GM12875 (cell line): ENCODE measurements around the gene DHX8.

ENCODE experiments used
- H3K4me3 ChIP-seq: one replicate; pipeline ENCODE4 v1.5.1; 2011; ENCODE audit warnings: low read depth, low read length, control low read depth
- CTCF ChIP-seq: IDR thresholded peaks from 2 replicates; pipeline ENCODE4 v1.5.1; 2011; ENCODE audit warnings: low read depth, mild to moderate bottlenecking, control low read depth, inconsistent platforms, low read length, moderate library complexity, borderline replicate concordance; ENCODE audit not compliant: insufficient read depth

The DHX8 gene

GRCh38 chr17:43528319-43528987, 44.7 kb downstream of the DHX8 start:
- no peak overlapping the region for H3K4me3 ChIP-seq

GRCh38 chr17:43528988-43529814, 45.4 kb downstream of the DHX8 start:
- H3K4me3 ChIP-seq = no peak overlapping the region
- TF ChIP-seq CTCF = no peak

More at GRCh38 chr17:43528319-43528987, 44.7 kb downstream of the DHX8 start:
- no peak for TF ChIP-seq CTCF

GRCh38 chr17:43529947-43530287, 46.1 kb downstream of the DHX8 start:
- H3K4me3 ChIP-seq = no peak overlapping the region
- no peak for TF ChIP-seq CTCF

GRCh38 chr17:43530288-43531081, 46.7 kb downstream of the DHX8 start:
- TF ChIP-seq CTCF = no peak
- no peak overlapping the region for H3K4me3 ChIP-seq

GRCh38 chr17:43531082-43531378, 47.3 kb downstream of the DHX8 start:
- no peak overlapping the region for H3K4me3 ChIP-seq
- no peak for TF ChIP-seq CTCF

- TF ChIP-seq CTCF = no peak
- H3K4me3 ChIP-seq = no peak overlapping the region
Measured at GRCh38 chr17:43531955-43532354, 48.2 kb downstream of the DHX8 start.
